ENCODE results near the gene ZSWIM4.

DNA sequence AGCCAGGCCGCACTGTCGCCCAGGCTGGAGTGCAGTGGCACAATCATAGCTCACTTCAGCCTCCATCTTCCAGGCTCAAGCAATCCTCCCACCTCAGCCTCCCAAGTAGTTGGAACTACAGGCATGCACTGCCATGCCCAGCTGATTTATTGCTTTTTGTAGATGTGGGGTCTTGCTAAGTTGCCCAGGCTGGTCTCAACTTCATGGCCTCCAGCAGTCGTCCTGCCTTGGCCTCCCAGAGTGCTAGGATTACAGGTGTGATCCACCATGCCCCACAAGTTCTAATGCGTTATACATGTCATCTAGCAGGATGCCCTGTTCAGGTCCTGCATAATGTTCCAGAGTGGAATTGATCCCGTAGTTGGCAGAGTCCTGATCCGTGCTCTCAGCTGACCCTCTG lies 16.4 kb upstream of the ZSWIM4 start:
- TF ChIP-seq, protein P1, sequence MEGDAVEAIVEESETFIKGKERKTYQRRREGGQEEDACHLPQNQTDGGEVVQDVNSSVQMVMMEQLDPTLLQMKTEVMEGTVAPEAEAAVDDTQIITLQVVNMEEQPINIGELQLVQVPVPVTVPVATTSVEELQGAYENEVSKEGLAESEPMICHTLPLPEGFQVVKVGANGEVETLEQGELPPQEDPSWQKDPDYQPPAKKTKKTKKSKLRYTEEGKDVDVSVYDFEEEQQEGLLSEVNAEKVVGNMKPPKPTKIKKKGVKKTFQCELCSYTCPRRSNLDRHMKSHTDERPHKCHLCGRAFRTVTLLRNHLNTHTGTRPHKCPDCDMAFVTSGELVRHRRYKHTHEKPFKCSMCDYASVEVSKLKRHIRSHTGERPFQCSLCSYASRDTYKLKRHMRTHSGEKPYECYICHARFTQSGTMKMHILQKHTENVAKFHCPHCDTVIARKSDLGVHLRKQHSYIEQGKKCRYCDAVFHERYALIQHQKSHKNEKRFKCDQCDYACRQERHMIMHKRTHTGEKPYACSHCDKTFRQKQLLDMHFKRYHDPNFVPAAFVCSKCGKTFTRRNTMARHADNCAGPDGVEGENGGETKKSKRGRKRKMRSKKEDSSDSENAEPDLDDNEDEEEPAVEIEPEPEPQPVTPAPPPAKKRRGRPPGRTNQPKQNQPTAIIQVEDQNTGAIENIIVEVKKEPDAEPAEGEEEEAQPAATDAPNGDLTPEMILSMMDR (IDR thresholded peaks at IDR 0.05), result no peak
- no peak for TF ChIP-seq TCF7L2 (IDR thresholded peaks at IDR 0.05; ENCODE audit: low read depth, low read length)
- TF ChIP-seq POLR2AphosphoS5 (IDR thresholded peaks at IDR 0.05; ENCODE audit: low read depth, low read length), result no peak

Data from Panc1 (cell line).